Measurements from ENCODE around the gene SCAF1.
A peak's percentile ranks its signal among the peaks of the same experiment; 100 is the strongest.

SCAF1 gene

DNA sequence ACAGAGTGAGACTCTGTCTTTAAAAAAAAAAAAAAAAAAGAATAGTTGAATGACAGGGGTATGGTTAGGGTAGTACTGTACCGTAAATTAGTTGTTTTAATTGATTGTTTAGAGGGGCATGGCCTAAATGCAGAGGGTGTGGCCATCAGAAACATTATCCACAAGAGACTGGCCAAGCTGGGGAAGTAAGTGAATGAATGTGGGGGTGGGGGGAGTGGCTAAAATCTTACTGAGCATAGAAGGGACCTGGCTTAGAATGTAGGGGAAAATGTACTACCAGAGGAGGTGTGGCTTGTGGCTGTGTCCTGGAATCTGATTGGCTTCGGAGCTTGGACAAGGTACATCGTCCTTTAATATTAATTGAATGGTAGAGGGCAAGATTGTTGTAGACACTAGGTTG, 27.5 kb downstream of the SCAF1 start:
- no peak for DNase-seq

GRCh38 chr19:49672131-49672919, 30.3 kb downstream of the SCAF1 start:
- DNase-seq: peak; percentile 78

GRCh38 chr19:49676136-49676783, 34.3 kb downstream of the SCAF1 start:
- DNase-seq: peak; percentile 94

DNA sequence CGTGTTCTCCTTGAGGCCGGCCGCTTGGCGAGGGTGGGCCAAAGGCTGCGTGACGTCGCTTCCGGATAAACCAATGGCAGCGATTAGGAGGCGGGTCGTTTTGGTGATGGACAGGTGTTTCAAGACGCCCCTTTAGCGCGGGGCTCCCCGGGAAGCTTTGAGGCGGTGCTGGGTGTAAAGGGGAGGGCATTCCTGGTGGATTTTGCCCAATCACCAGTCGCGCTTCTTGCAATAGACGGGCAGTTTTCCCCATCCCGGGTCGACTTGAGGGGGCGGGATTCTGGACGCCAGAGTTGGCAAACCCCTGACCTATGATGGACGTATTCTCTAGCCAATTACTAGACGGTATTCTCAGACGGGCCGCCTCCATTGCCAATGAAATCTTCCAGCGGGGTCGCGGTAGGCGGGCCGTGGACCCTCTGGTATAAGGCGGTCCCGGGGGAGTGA, 34.8 kb downstream of the SCAF1 start:
- peak; percentile 100 for DNase-seq

DNA sequence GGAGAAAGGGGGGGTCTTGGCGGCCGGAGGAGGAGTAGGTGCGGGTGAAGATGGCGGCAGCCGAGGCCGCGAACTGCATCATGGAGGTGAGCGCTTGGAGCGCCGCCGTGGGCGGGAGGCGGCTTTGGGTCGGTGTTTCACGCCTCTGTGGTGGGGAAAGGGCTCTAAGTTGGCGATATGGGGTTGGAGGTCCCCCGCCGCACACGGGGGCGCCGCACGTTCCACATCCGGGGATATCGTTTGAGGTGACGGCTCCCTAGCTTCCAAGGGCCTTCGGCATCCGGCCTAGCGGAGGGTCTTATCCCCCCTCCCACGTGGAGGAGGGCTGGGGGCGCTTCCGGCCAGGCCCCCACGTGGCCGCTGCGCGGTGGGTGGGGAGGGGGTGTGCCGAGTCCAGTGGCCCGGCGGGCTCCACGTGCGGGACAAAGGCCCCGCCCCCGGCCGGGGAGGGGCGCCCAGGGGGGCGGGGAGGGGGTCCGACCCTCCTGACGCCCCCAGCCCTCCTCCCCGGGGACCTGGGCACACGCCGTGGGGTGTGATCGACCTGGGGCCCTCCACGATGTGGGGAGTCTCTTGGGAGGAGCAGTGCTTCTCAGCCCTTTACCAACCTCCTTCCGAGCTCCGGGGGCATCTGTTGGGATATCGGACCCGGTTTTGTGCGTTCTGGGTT, 35.4 kb downstream of the SCAF1 start, which contains the start of gene PRMT1:
PRMT1 (plus strand) TSS at position 41 of the 670 bp plus-strand sequence; CDS start at position 51, 10 bp downstream.
- no peak for DNase-seq

- DNase-seq: peak; percentile 95
These were observed 36.1 kb downstream of the SCAF1 start for GRCh38 chr19:49677901-49678674.

GRCh38 chr19:49678985-49679770, 37.2 kb downstream of the SCAF1 start:
- no peak for DNase-seq

- no peak for DNase-seq
These were observed 37.9 kb downstream of the SCAF1 start for GRCh38 chr19:49679771-49680413.

DNA sequence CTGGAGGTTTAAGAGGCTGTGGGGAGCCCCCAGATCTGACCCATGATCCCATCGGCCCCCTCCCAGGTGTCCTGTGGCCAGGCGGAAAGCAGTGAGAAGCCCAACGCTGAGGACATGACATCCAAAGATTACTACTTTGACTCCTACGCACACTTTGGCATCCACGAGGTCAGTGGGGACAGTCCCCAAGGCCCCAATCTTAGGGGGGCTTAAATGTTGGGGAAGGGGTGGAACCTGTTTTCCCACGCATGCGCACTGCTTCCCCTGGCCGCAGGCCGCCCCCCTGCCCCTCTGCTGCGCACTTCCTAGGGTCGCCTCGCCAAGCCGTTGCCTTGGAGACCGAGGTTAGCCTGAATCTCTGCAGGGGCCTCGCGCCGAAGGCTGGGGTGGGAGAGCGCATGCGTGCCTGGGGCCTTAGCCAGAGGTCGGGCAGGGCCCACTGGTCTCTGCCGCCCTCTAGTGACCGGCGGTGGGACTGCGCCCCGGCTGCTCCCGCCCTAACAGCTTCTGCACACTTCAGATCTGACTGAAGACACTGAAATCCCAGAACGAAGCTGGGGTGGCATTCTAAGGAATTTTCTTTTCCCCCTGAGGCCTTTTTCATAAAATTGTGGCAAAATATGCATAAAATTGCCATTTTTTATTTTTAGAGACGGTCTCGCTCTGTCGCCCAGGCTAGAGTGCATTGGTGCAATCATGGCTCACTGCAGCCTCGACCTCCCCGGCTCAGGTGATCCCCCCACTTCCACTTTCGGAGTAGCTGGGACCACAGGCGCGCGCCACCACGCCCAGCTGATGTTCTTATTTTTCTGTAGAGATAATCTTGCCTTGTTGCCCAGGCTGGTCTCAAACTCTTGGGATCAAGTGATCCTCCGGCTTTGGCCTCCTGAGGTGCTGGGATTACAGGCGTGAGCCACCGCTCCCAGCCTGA, 38.7 kb downstream of the SCAF1 start:
- peak; percentile 92 for DNase-seq

DNA sequence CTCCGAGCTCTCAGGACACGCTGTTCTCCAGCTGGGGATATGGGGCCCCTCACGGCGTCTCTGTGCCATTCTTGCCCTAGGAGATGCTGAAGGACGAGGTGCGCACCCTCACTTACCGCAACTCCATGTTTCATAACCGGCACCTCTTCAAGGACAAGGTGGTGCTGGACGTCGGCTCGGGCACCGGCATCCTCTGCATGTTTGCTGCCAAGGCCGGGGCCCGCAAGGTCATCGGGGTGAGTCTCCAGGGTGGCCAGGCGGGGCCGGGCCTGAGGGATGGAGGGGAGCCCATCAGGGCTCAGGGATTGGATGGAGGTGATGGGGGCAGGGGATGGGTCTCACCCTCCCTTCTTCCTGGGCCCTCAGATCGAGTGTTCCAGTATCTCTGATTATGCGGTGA, 39.8 kb downstream of the SCAF1 start:
- DNase-seq: no peak

DNA sequence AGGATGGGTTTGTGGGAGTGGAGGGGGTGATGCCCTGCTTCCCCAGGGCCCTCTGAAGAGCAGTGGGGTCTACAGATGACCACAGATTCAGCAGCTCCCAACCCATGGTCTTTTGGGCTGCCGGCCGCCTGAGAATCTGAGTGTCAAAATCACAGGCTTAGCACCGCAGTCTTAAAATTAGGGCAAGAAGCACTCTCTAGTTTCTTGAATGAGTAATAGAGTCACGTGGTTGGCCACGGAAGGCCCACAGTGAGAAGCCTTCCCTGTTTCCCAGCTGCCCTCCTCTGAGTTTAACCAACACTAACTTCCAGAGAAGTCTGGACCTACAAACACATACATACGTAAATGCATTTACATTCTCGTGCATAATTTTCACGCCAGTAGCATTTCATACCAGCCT, 40.3 kb downstream of the SCAF1 start:
- DNase-seq: no peak

DNA sequence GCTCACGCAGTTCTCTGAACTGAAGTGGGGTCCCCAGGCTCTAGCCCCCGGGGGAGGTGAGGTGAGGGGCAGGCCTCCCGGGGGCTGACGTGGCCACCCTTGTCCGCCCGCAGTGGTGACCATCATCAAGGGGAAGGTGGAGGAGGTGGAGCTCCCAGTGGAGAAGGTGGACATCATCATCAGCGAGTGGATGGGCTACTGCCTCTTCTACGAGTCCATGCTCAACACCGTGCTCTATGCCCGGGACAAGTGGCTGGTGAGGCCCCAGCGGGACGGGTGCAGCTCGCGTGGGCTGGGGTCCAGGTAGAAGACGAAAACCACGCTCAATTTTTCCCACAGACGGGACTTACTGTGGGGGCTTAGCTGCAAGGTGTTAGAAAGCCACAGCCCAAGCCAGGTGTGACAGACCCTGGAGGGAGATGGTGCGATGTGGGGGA, 41.8 kb downstream of the SCAF1 start:
- no peak for DNase-seq

DNA sequence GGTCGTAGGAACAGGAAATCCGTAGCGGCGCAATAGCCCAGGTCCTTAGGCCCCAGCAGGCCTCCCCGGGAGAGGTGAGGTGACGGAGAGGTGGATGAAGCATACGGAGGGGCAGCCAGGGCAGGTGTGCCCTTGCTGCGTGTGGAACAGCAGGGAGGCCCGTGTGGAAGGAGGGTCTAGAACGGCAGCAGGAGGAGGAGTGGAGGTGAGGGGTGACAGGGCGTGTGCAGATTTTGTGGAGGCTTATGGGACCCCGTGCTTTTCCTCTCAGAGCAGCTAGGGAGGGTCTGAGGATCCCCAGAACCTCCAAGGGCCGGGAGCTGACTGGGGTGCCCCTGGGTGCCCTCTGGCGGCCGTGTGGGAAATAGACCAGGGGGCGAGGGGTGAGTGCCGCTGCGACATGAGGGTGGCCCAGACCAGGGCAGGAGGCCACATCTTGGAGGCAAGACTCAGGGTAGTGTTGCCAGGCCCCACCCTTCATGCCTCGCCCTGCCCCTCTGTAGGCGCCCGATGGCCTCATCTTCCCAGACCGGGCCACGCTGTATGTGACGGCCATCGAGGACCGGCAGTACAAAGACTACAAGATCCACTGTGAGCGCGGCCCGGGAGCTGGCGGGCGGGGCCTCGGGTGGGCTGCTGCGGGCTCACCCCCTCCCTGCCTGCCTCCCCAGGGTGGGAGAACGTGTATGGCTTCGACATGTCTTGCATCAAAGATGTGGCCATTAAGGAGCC, 42.4 kb downstream of the SCAF1 start:
- DNase-seq: no peak

DNA sequence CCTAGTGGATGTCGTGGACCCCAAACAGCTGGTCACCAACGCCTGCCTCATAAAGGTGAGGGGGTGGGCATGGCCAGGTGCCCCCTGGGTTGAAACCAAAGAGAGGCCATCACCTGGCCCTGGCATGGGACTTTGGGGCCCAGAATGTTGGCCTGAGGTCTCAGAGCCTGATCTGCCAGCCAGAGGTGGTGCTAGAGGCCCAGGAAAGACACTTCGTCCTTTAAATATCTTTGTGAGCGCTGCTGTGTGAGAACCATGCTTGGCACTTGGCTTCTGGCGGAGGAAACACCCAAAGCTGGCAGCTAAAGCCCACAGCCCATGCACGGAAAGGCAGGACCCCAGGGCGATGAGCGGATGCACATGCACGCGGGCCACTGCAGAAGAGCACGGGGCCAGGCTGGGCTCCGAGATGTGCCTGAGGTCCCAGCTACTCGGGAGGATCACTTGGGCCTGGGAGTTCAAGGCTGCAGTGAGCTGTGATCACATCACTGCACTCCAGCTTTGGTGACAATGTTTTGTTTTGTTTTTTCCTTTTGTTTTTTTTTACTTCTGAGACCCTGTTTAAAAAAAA, 43.1 kb downstream of the SCAF1 start:
- no peak for DNase-seq

DNA sequence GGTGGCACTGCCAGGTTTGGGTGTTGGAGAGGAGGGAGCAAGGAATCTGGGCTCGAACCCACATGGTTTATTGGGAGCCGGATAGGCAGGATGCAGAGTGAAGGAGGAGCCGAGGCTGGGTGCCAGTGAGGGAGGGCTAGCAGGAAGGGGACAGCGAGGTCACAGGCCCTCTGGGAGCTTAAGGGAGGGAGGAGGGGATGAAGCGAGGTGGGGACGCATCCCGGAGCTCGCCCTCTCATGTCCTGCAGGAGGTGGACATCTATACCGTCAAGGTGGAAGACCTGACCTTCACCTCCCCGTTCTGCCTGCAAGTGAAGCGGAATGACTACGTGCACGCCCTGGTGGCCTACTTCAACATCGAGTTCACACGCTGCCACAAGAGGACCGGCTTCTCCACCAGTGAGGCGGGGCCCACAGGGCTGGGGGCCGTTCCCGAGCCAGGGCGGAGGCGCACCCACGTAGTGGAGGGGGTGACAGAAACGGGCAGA, 43.9 kb downstream of the SCAF1 start:
- DNase-seq: no peak

- DNase-seq: no peak
These were observed 44.6 kb downstream of the SCAF1 start for GRCh38 chr19:49686503-49687088.

DNA sequence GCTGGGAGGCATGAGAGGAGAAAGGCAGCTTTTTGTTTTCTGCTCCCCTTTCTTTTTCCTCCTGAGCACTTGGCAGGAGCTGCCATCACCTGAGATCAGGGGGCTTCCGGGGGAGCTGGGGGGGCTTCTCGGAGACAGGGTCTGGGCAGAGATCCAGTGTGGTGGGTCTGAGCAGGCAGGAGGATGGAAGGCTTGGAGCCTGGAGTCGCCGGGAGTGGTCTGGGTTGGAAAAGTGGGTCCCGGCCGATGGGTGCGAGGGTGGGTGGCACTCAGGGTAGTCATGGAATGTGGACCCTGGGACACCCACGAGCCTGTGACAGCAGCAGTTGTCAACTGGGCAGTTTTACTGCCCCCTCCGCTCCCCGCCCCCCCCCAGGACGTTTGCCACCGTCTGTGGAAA, 45.1 kb downstream of the SCAF1 start:
- DNase-seq: no peak

GRCh38 chr19:49687566-49688316, 45.7 kb downstream of the SCAF1 start:
- no peak for DNase-seq
